ENCODE results near the gene PHLDB2.
A peak's percentile ranks its signal among the peaks of the same experiment; 100 is the strongest.

PHLDB2 gene

DNA sequence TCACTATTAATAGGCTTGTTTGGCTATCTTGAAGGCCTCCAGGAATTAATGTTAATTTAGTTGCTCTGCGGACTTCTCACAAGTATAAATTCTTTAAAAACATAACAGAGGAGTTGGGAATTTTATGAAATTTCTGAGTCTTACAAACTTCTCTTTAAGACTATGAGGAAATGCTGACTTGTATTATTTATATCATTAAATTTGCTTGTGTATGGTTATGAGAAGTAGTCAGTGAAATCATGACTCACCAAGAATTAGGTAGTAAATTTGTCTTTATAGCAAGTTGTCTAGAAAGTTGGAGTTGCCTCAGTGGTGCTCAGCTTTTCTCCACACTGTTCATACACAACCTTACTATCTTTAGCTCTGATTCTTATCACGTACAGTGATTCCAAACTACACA, 26.5 kb downstream of the PHLDB2 start:
- DNase-seq: no peak

DNA sequence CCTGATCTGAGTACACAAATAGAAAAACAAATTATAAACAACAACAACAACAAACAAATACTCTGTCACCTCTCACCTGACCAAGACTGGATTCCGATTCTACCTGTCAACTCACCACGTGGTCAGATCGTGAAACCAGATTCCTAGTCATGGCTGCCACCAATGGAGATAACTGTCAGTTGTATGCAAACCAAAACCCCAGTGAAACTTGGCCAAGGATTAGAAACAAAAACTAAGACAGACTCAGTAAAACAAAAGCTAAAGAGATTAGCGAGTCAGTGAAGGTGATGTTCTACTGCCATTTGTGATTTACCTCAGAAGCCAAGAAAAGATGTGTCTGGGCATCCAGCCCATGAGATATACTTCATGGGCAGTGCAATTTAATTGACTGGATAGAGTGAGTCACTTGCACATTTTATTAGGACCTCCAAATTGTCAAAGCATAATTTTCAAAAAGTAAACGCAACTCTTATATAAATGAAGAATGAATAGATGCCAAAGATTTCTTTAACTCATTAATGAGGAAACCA, 31.1 kb downstream of the PHLDB2 start:
- peak; percentile 70 for DNase-seq

- no peak for DNase-seq
Measured at GRCh38 chr3:111892070-111892469, 33.0 kb downstream of the PHLDB2 start.

DNA sequence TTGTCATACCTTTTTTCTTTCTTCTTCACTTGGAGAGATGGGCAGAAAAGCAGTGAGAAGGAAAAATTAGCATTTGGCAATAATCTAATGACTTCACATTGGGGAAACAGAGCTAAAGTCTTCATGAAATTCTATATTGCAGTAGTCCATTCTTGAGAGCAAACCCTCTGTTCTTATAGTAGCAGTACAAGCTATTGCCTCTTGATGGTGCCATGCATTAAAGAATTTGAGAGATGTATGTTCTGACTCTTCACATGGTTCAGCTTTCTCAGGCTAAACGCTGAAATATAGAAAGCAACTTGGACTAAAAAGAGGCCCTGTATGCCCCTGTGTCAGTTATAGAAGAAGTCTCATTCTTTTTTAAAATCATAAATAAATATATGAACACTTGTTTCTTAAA, 36.0 kb downstream of the PHLDB2 start:
- DNase-seq: no peak

DNA sequence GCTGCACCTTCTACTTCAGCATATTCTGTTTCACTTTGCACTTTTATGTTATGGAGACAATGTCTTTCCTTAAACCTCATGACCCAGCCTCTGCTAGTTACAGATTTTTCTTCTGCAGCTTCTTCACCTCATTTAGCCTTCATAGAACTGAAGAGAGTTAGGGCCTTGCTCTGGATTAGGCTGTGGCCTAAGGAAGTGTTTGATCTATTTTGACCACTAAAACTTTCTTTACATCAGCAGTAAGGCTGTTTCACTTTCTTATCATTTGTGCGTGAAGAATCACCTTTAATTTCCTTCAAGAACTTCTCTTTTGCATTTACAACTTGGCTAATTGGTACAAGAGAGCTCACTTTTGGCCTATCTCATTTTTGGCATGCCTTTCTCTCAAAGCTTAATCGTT, 40.9 kb downstream of the PHLDB2 start:
- DNase-seq: no peak

DNA sequence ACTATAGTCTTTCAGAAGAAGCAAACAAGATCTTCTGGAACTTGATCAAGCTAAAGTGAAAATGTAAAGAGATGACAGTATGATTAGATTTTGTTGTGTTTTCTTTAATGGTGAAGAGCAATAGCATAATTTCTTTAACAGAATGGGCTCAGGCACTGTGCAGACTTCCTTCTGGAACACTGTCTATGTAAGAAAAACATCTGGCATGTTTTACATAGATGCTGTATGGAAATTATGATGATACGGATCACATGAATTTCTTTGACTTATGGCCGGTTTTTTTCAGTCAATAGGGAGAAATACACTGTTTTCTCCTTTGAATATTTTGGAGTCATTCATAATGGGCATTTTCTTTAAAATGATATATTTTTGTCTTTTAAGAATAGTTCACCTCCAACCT, 42.6 kb downstream of the PHLDB2 start:
- DNase-seq: no peak

DNA sequence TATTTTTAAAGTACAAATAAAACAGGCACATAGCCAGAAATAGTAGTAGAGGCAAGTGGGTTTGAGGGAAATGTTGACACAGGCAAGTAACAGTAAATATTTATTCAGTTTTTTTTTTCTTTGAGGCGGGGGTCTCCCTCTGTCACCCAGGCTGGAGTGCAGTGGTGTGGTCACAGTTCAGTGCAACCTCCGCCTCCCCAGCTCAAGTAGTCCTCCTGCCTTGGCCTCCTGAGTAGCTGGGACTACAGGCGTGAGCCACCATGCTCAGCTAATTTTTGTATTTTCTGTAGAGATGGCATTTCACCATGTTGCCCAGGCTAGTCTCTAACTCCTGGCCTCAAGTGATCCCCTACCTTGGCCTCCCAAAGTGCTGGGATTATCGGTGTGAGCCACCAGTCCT, 43.5 kb downstream of the PHLDB2 start:
- DNase-seq: no peak

GRCh38 chr3:111903067-111903511, 44.0 kb downstream of the PHLDB2 start:
- DNase-seq: no peak

DNA sequence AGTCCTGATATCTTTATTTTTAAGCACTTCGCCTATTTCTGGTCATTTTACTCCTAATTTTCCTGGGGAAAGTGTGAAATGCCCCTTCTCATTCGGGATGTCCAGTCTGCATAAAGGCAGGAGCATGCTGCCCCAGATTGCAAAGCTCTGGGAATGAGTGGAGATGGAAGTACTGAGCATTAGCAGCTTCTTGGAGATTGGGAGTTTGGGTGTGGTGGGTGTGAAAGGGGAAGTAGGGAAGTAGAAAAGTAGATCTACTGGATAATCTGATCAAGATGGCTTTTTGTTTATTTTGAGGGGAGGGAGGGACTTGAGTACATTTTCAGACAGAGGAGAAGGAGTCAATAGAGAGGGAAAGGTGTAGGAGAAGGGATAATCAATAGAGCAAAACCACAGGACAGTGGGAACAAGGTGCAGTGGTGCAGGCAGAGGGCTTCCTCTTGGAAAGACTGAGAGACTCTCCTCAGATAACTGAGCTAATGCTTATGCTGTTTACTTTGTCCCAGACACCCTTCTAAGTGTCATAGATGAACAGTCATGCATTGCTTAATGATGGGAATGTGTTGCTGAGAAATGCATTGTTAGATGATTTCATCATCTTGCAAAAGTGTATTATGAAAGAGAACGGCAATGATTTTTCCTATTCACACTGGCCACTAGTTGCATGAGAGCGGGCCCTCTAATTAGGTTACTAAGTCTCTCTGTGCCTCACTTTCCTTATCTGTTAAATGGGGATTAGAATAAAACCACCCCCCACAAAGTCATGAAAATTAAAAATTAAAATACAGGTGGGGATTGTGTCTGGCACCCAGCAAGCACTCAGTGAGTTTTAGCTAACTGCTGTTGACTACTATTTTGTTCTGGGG, 45.5 kb downstream of the PHLDB2 start:
- no peak for DNase-seq

- no peak for DNase-seq
Measured at GRCh38 chr3:111906656-111907055, 47.6 kb downstream of the PHLDB2 start.

DNA sequence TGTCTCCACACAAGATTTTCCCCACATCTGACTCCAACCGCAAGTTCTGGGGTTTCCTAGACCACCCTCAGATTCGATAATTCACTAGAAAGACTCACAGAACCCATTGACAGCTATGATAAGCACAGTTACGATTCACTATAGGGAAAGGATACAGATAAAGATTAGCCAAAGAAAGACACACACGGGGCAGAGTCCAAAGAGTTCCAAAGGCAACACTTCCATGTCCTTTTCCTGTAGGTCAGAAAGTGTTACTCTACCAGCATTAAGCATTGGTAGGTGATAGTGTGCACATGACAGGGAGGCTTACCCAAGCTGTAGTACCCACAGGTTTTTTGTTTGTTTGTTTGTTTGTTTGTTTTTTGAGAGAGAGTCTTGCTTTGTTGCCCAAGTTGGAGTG, 48.1 kb downstream of the PHLDB2 start:
- no peak for DNase-seq

- no peak for DNase-seq
Measured at GRCh38 chr3:111910806-111911205, 51.7 kb downstream of the PHLDB2 start.

DNA sequence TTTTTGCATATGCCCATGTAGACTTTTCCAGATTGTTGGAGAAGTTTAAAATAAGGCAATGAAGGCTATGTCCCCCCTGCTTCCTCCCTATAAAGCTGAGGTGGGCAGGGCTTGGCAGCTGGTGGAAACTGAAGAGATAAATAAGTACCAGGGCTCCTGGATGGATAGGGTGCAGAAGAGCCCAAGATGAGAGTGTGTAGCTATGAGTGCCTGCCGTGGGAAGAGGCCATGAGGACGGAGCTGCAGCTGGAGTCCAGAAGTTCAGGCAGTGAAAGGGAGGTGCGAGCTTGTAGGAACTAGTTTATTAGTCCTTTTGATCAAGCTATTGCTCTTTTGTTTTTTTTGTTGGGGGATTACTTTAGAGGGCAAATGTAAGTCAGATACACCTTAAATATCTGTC, 52.4 kb downstream of the PHLDB2 start:
- peak; percentile 11 for DNase-seq

GRCh38 chr3:111913163-111913763, 54.2 kb downstream of the PHLDB2 start:
- no peak for DNase-seq

GRCh38 chr3:111915905-111916304, 56.8 kb downstream of the PHLDB2 start:
- DNase-seq: peak; percentile 37

DNA sequence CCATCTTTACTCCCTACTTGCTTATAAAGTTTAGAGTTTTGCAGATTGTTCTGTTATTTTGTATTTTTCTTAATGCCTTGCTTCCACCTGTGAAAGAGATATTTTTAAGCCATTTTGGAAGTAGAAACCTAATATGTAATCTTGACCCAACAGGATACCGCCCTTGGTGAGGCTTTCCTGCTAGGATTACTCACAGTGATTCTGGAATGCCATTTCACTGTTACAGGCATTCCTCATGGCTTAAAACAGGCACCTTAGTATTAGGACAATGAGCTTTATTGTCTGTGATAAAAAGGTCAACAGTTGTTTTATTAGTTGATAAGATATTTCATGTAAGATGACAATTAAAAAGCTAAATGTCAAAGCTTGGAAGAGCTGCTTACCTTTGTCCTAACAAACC, 58.2 kb downstream of the PHLDB2 start:
- DNase-seq: no peak

DNA sequence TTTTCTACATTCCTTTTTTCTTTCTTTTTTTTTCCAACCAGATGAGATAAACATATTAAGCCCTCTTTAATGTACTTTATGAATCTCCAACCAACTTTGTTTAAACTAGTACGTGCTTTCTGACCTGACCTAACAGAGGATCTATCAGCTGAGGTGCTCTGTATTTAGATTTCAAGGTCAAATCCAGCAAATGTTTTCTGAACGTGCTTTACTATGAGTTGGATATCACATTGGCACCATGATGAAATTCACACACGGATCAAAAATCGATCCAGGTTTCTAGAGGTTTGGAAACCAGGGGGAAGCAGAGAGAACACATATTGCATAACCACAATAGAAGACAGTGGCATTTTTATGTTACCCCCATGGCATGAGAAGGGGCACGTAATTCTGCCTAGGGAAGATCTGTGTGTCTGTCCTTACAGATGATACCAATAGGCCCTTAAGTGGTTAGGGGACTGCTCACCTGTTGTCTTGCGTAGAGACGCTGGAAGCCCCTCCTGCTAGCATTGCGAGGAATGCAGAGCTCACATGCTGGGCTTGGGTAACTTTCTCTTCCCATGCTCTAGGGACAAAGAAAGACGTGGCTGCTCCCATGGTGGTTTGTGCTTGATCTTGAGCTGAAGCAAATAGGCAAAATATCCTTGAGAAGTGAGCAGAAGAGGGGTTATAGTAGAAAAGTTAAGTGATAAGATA, 60.5 kb downstream of the PHLDB2 start:
- DNase-seq: no peak

- peak; percentile 12 for DNase-seq
Measured at GRCh38 chr3:111921181-111921580, 62.1 kb downstream of the PHLDB2 start.

- DNase-seq: no peak
Measured at GRCh38 chr3:111923095-111923771, 64.2 kb downstream of the PHLDB2 start.

DNA sequence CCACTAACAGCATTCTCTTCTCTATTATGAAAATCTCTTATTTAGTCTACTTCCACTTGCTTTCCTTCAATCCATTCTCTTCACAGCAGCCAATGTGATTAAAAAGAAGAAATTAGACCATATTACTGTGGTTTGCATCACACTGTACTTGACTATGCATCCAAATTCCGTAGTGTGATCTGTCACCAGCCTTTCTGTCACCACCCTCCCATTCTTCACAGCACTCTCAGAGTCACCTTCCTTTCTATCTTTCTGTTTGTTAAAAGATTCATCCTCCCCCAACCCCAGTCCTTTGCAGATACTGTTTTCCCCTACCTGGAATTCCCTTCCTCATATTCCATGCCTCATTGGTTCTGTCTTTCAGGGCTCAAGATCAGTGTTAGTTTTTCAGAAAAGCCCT, 64.7 kb downstream of the PHLDB2 start:
- DNase-seq: no peak

DNA sequence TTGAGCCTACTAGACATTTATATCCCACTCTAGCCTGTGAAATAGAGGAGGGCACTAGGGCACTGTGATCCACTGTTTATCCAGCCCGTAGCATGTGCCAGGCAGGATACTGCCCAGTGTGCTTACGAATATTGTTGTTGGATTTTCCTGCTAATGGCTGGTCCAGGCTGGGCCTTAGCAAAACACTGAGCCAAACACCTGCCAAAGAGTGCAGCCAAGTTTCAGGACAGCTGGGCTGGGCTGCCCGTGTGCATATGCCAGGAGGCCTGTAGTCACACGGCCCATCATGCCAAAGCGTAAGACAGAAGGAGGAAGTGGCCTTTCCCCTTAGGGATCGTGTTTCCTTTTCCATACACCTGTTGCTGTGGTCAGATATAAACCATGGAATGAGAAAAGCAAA, 65.2 kb downstream of the PHLDB2 start:
- DNase-seq: peak; percentile 46

GRCh38 chr3:111926266-111926676, 67.2 kb downstream of the PHLDB2 start:
- DNase-seq: peak; percentile 58

- DNase-seq: no peak
Measured at GRCh38 chr3:111928613-111929012, 69.5 kb downstream of the PHLDB2 start.

Measured in DMS79 treated with DMSO at 0.1 percent for 48 hours (cell line).